Ascending aorta (tissue), 2 donors: ENCODE data around the gene MEGF11. TPM values are rescaled to one million over a fixed set of nuclear protein-coding genes. Genes with fewer than 3 reads are reported as not detected.

ENCODE experiments used
- DNase-seq, 2 donors: peaks; one replicate each; pipeline ENCODE4 v3.0.0-alpha.2; 2019; ENCODE audit warnings: low spot score in 2 of 2
- H3K27ac ChIP-seq, 2 donors: fragments of 200-600 bp; sonication (generic); one replicate each; pipeline ENCODE4 v1.5.1; 2016 to 2017; ENCODE audit warnings: mild to moderate bottlenecking in 1 of 2
- H3K27me3 ChIP-seq: fragments of 200-600 bp; sonication (generic); one replicate; pipeline ENCODE4 v1.5.1; 2017
- H3K36me3 ChIP-seq, 2 donors: fragments of 200-600 bp; sonication (generic); one replicate each; pipeline ENCODE4 v1.5.1; 2016
- H3K4me1 ChIP-seq, 2 donors: fragments of 200-600 bp; sonication (generic); one replicate each; pipeline ENCODE4 v1.5.1; 2016 to 2017; ENCODE audit warnings: mild to moderate bottlenecking in 1 of 2
- H3K4me3 ChIP-seq, 2 donors: fragments of 200-600 bp; sonication (generic); one replicate each; pipeline ENCODE4 v1.5.1; 2016 to 2017; ENCODE audit warnings: mild to moderate bottlenecking in 1 of 2
- H3K9me3 ChIP-seq, 2 donors: fragments of 200-600 bp; sonication (generic); one replicate each; pipeline ENCODE4 v1.5.1; 2016
- intact Hi-C: fragments of 100-400 bp; cut with DNase I; formaldehyde crosslinking; loops from one replicate; pipeline ENCODE4 v1.15.1; 2023
- total RNA-seq: library from RNA; depleted of rRNA; stranded (reverse); fragments of >200 nt; gene quantifications from one replicate; pipeline ENCODE4 v1.1.0, GENCODE V29; 2016
- TF ChIP-seq, protein P1 (sequence below), 3 experiments: fragments of 200-600 bp in 2 of 3; fragments of 450-650 bp in 1 of 3; sonication (generic) in 2 of 3; IDR thresholded peaks; one replicate each; pipeline ENCODE4 v1.5.1; 2016 to 2019; ENCODE audit warnings: antibody characterized with exemption in 3 of 3, mild to moderate bottlenecking in 1 of 3, moderate library complexity in 1 of 3

Gene MEGF11
- total RNA-seq, 1 donor from 2014 or later = not detected

DNA sequence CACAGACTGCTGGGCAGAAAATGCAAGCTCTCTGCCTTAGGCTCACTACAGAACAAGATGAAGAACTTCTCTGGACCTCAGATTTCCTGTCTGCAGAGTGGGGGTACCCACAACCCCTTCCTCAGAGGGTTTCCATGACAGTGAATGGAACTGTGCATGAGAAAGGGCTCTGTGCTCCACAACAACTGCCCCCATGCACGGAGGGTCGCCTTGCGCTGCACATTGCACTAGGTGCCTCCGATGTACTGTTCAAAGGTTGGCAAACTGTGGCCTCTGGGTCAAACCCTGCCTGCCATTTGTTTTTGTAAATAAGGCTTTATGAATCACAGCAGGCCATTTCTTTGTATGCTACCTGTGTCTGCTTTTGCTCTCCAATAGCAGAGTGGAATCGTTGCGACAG, 212.3 kb downstream of the MEGF11 start:
- H3K9me3 ChIP-seq = no peaks in the 10 kb centered on the region
- TF ChIP-seq, protein P1, sequence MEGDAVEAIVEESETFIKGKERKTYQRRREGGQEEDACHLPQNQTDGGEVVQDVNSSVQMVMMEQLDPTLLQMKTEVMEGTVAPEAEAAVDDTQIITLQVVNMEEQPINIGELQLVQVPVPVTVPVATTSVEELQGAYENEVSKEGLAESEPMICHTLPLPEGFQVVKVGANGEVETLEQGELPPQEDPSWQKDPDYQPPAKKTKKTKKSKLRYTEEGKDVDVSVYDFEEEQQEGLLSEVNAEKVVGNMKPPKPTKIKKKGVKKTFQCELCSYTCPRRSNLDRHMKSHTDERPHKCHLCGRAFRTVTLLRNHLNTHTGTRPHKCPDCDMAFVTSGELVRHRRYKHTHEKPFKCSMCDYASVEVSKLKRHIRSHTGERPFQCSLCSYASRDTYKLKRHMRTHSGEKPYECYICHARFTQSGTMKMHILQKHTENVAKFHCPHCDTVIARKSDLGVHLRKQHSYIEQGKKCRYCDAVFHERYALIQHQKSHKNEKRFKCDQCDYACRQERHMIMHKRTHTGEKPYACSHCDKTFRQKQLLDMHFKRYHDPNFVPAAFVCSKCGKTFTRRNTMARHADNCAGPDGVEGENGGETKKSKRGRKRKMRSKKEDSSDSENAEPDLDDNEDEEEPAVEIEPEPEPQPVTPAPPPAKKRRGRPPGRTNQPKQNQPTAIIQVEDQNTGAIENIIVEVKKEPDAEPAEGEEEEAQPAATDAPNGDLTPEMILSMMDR (IDR thresholded peaks at IDR 0.05) = no peak
- DNase-seq = no peak
- H3K36me3 ChIP-seq = no peaks in the 10 kb centered on the region
- no peaks in the 10 kb centered on the region for H3K4me1 ChIP-seq
- no peaks in the 10 kb centered on the region for H3K27me3 ChIP-seq
- H3K4me3 ChIP-seq = no peak overlapping the region
- no peak overlapping the region for H3K27ac ChIP-seq
- intact Hi-C loops = no loop called here

DNA sequence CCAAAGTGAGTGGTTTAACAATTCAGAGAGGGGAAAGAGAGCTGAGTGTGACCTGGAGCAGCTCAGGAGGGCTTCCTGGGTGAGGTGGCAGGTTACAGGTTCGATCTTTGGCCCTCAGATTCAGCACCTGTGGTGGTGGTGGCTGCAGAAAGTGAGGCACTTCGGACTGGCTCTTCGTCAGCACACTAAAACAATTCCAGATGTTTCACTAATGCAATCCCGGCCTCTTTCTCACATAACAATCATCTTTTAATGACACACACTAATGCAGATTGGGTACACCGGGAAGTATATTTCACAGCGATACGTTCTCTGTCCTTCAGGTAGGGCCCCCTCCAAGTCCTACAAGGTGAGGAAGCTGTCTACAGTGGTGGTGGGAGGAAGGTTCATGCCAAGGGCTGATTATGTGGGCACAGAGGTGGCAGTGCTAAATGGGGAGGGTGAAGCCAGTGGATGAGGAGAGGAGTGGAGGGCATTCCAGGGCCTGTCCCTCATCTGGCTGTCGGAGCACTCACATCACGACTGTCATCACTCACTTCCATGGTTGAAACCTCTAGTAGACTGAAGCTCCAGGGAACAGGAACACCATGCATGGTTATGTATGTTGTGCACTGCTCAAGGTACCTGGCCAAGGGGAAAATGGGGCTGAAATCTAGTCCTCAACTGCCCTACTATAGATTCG, 213.2 kb downstream of the MEGF11 start:
- Histone ChIP-seq H3K27me3 (no peaks in the 10 kb centered on the region), H3K27ac (no peak overlapping the region), H3K4me3 (no peak overlapping the region), H3K4me1 (no peaks in the 10 kb centered on the region), H3K36me3 (no peaks in the 10 kb centered on the region), H3K9me3 (no peaks in the 10 kb centered on the region)
- intact Hi-C loops = no loop called here
- TF ChIP-seq, protein P1 (IDR thresholded peaks at IDR 0.05) = no peak
- DNase-seq = no peak

DNA sequence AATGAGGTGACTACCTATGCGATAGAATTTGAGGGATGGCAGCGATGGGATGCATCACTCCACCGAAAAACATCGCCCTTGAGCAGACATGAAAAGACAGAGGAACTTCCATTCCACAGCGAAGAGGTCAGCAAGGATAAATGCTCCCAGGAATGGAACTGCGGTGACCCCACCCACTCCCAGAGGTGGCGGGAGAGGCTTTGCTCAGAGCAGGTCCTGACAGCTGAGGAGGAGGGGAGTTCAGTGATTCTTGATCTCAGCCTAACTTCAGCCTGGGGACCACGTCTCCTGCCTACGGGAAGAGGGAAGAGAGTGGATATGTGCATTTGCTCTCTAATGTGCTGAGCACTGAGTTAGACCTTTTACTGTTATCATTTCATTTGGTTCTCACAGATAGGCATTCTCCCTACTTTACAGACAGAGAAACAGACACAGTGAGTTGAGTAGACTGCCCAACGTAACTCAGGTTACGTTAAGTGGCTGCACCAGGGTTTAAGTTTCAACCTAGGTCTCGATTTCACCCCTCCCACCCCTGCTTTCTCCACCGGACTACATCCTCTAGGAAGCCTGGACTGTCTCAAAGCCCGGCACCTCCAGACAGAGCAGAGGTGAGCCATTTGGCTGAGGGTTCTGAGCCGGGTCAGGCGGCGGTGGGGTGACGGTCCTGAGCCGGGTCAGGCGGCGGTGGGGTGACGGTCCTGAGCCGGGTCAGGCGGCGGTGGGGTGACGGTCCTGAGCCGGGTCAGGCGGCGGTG, 214.3 kb downstream of the MEGF11 start:
- no peaks in the 10 kb centered on the region for H3K4me1 ChIP-seq
- H3K27ac ChIP-seq = no peak overlapping the region
- H3K4me3 ChIP-seq = no peak overlapping the region
- H3K9me3 ChIP-seq = no peaks in the 10 kb centered on the region
- DNase-seq = no peak
- TF ChIP-seq, protein P1 (IDR thresholded peaks at IDR 0.05) = no peak
- no peaks in the 10 kb centered on the region for H3K36me3 ChIP-seq
- no peaks in the 10 kb centered on the region for H3K27me3 ChIP-seq
- intact Hi-C loops = no loop called here

DNA sequence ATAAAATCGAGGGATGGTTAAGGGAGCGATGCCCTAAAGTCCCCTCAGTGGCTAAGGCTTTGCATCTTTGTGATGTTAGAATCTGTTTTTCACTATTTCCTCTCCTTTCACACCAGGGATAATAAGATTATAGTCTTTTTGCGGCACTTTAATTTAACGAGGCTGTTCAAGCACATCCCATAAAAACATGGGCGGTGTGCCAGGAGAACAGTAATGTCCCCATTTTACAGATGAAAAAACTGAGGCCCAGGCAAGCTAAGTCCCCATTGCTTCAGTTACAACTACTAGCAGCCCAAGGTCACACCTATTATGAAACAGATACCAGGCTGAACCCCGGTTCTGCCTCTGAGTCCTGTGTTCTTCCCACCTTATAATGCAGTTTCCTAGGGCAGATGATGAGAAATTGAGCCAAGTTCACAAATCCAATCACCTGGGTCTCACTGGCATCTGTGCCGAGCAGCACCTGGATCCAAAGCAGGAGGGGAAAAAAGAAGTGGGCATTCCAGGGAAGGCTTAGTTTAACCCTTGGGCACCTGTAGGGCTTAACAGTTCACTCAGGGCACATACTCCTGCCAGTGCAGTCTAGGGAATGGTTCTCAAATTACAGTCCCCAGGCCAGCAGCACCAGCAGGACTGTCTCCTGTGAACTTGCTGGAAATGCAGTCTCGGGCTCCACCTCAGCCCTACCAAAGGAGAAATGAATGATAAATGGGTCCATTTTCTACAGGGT, 215.0 kb downstream of the MEGF11 start:
- TF ChIP-seq, protein P1 (IDR thresholded peaks at IDR 0.05) = no peak
- Histone ChIP-seq H3K9me3 (no peaks in the 10 kb centered on the region), H3K27me3 (no peaks in the 10 kb centered on the region), H3K4me3 (no peak overlapping the region), H3K36me3 (no peaks in the 10 kb centered on the region), H3K27ac (no peak overlapping the region), H3K4me1 (no peaks in the 10 kb centered on the region)
- no peak for DNase-seq
- intact Hi-C loops = no loop called here

DNA sequence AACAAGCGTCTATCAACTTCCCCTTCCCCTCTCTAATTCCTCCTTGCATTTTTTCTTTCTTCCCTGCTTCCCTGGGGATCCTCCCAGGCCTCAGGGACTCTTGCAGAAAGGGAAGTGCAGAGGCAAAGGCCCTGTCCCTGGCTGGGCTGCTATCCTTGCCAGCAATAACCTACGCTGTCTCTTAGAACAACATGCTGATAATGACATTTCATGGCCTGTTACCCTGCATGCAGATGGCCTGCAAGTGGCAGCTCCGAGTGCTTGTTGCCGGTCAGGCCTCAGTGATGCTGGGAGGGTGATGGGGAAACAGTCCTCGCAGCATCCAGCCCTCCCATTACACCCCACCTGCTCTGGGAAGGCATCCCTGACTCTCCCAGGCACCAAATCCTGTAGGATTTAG, 216.7 kb downstream of the MEGF11 start:
- Histone ChIP-seq H3K9me3 (peaks cover 0 to 5% of the 10 kb centered on the region in 2 donors), H3K4me1 (no peaks in the 10 kb centered on the region), H3K36me3 (no peaks in the 10 kb centered on the region), H3K4me3 (no peak overlapping the region), H3K27me3 (no peaks in the 10 kb centered on the region), H3K27ac (no peak overlapping the region)
- TF ChIP-seq, protein P1 (IDR thresholded peaks at IDR 0.05) = no peak
- no peak for DNase-seq
- intact Hi-C loops = no loop called here
